GM19238 (cell line): ENCODE results near the gene TMBIM6.
"Not testable (repeated sequence)": the region's sequence is repeated elsewhere in the genome, so short reads cannot be mapped to it uniquely, and the experiment has no call there.

Experiments used
- DNase-seq: peaks from one replicate; pipeline ENCODE4 v3.0.0; 2011; ENCODE audit warnings: low spot score; ENCODE audit not compliant: insufficient read length

The TMBIM6 gene, protein sequence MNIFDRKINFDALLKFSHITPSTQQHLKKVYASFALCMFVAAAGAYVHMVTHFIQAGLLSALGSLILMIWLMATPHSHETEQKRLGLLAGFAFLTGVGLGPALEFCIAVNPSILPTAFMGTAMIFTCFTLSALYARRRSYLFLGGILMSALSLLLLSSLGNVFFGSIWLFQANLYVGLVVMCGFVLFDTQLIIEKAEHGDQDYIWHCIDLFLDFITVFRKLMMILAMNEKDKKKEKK

GRCh38 chr12:49740930-49741881 is at the start of gene TMBIM6:
Gene TMBIM6 (plus strand): TSS chr12:49741557. CDS start chr12:49752494, 10,937 bp downstream.
- peak; percentile 87 for DNase-seq

DNA sequence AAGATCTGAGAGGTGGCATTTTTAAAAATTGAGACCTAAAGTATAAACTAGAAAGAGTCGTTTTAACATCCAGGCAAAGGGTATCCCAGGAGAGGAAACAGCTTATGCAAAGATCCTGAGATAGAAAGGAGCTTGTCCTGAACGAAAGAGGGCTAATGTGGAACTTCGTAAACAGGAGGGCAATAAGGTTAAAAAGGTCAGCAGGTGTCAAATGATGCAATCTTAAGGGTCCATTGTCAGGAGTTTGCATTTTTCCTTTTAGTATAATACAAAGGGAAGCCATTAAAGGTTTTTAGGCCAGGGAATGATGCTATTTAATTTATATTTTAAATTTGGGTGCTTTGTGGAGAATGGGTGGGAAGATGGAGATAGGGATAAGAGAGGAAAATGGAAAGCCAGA is 48.5 kb upstream of the TMBIM6 start:
- DNase-seq, result no peak

DNA sequence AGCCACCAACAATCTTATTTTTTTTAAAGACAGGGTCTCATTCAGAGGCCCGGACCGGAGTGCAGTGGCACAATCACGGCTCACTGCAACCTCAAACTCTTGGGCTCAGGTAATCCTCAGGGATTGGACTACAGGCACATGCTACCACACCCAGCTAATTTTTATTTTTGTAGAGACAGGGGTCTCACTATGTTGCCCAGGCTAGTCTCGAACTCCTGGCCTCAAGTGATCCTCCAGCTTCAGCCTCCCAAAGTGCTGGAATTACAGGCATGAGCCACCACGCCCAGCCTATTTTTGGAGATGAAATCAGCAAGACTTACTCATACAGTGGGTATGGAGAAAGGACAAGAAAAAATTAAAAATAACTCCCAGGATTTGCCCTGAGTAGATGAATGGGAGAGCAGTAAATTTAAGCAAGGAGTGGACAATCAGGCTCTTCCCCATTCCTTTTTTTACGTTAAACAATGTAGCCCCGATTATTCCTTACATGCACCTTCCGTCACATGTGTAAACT is 47.4 kb upstream of the TMBIM6 start:
- no peak for DNase-seq

- no peak for DNase-seq
Observed at GRCh38 chr12:49696723-49697122, 44.6 kb upstream of the TMBIM6 start.

GRCh38 chr12:49697808-49698207 is 43.5 kb upstream of the TMBIM6 start:
- DNase-seq, result no peak

GRCh38 chr12:49698619-49699545 is 42.5 kb upstream of the TMBIM6 start:
- peak; percentile 63 for DNase-seq

DNA sequence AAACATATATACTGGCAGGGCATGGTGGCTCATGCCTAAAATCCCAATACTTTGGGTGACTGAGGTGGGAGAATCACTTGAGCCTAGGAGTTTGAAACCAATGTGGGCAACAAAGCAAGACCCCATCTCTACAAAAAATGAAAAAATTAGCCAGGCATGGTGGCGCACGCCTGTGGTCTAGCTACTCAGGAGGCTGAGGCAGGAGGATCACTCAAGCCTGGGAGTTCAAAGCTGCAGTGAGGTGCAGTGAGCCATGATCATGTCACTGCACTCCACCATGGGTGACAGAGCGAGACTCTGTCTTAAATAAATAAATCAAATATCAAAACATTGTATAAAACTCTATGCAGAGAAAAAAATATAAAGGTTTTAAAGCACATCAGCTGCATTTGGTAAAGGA is 39.3 kb upstream of the TMBIM6 start:
- DNase-seq, result no peak

- no peak for DNase-seq
Observed at GRCh38 chr12:49702676-49703215, 38.6 kb upstream of the TMBIM6 start.

GRCh38 chr12:49703647-49704137 is 37.7 kb upstream of the TMBIM6 start:
- DNase-seq, result no peak

DNA sequence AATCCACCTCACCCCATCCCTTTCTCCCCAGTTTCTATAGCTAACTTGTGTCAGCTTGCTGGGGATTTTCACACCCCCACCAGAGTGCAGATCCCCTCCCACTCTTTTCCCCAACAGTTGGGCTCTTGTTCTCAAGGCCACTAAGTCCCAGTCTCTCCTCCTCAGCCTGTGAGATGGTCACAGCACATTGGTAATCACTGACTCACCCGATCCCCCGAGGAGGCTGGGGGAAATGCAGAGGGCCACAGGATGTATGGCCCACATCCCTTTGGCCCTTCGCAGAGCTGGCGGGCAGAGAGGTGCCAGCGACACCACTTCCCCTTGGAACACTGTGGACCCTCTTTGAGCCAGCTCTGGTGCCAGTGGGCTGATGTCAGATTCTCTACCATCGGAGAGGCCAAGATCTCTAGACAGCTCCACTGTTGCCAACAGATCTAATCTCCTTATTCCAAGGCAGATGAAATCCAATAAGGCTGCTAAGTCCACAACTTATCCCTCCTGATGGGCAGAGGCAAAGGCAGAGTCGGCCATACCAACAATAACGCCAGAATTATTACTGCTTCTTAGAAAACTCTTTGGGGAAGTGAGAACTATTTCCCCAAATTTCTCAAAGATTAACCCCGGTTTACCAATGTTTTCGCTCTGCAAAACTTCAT is 35.8 kb upstream of the TMBIM6 start:
- peak; percentile 37 for DNase-seq

- DNase-seq, result peak; percentile 25
Observed at GRCh38 chr12:49706351-49707127, 34.8 kb upstream of the TMBIM6 start.

GRCh38 chr12:49707128-49707811 is 34.1 kb upstream of the TMBIM6 start, which contains the start of gene FMNL3:
Gene FMNL3 (minus strand): TSS chr12:49707405. CDS start chr12:49707180, 225 bp downstream.
- peak; percentile 97 for DNase-seq

GRCh38 chr12:49707812-49708147 is 33.6 kb upstream of the TMBIM6 start:
- DNase-seq, result no peak

DNA sequence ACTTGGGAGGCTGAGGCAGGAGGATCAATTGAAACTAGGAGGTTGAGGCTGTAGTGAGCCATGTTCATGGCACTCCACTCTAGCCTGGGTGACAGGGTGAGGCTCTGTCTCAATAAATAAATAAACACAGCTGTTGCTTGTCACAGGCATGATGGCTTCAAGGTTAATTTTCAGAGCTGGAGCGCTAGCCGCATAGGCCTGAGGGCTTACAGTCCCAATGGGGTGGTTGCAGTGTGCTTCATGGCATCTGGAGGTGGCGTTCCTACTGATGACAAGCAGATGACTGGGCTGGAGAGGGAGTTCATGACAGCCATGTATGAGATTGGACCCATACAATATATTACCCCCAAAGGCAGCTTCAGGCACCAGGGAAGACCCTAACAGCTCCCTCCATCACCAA is 32.5 kb upstream of the TMBIM6 start:
- DNase-seq, result no peak

DNA sequence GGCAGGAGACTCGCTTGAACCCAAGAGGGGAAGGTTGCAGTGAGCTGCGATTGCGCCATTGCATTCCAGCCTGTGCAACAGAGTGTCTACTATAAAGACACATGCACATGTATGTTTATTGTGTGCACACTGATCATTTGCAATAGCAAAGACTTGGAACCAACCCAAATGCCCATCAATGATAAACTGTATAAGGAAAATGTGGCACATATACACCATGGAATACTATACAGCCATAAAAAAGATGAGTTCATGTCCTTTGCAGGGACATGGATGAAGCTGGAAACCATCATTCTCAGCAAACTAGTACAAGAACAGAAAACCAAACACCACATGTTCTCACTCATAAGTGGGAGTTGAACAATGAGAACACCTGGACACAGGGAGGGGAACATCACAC is 27.4 kb upstream of the TMBIM6 start:
- not testable (repeated sequence) for DNase-seq

DNA sequence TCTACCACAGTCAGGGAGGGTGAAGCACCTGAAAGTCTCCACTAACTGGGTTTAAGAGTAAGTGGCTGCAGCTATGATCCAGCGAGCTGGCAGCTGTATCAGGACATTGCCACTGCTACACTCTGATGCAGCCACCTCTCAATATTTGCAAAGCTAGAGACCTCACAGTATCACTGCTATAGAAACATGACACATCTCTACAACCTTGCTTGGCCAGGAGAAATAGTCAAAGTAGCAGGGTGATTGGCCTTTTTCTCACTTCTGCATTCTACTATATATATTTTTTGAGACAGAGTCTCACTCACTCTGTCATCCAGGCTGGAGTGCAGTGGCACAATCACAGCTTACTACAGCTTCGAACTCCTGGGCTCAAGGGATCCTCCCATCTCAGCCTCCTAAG is 24.8 kb upstream of the TMBIM6 start:
- DNase-seq, result peak; percentile 19

- DNase-seq, result not testable (repeated sequence)
Observed at GRCh38 chr12:49717800-49718199, 23.6 kb upstream of the TMBIM6 start.

GRCh38 chr12:49720214-49720613 is 21.1 kb upstream of the TMBIM6 start:
- DNase-seq, result no peak

- not testable (repeated sequence) for DNase-seq
Observed at GRCh38 chr12:49721355-49721754, 20.0 kb upstream of the TMBIM6 start.
